HL-60 (cell line): ENCODE measurements around the gene ELMOD3.
A peak's percentile ranks its signal among the peaks of the same experiment; 100 is the strongest.

Source experiments
- DNase-seq, 2 experiments: peaks; one replicate each; pipeline ENCODE4 v3.0.0-alpha.2; 2010 to 2020; ENCODE audit warnings: low read depth in 1 of 2, low spot score in 1 of 2
- H3K27ac ChIP-seq: fragments of 250-450 bp; sonication (Bioruptor Pico); replicated peaks from 2 replicates; pipeline ENCODE4 v1.5.1; 2020; ENCODE audit warnings: mild to moderate bottlenecking, moderate library complexity
- H3K27me3 ChIP-seq: fragments of 250-450 bp; sonication (Bioruptor Pico); 2 replicates; pipeline ENCODE4 v1.5.1; 2021; ENCODE audit warnings: mild to moderate bottlenecking, moderate library complexity; ENCODE audit not compliant: insufficient read depth, poor library complexity, severe bottlenecking
- H3K4me3 ChIP-seq: replicated peaks from 2 replicates; pipeline ENCODE4 v1.5.1; 2011; ENCODE audit warnings: mild to moderate bottlenecking, control low read depth, low read length; ENCODE audit not compliant: insufficient read depth
- GABPA ChIP-seq: IDR thresholded peaks from 2 replicates; pipeline ENCODE4 v1.6.1; 2012; ENCODE audit warnings: low read depth
- POLR2AphosphoS5 ChIP-seq: IDR thresholded peaks from 2 replicates; pipeline ENCODE4 v1.6.1; 2012; ENCODE audit warnings: low read depth
- REST ChIP-seq: IDR thresholded peaks from 2 replicates; pipeline ENCODE4 v1.6.1; 2012; ENCODE audit warnings: low read depth; ENCODE audit not compliant: insufficient replicate concordance
- SPI1 ChIP-seq: IDR thresholded peaks from 2 replicates; pipeline ENCODE4 v1.6.1; 2012; ENCODE audit warnings: low read depth, mild to moderate bottlenecking, borderline replicate concordance
- TF ChIP-seq, protein P1 (sequence below): IDR thresholded peaks from one replicate; pipeline ENCODE4 v1.5.1; 2011; ENCODE audit warnings: low read length, control low read depth, inconsistent platforms; ENCODE audit not compliant: insufficient read depth

Gene ELMOD3

DNA sequence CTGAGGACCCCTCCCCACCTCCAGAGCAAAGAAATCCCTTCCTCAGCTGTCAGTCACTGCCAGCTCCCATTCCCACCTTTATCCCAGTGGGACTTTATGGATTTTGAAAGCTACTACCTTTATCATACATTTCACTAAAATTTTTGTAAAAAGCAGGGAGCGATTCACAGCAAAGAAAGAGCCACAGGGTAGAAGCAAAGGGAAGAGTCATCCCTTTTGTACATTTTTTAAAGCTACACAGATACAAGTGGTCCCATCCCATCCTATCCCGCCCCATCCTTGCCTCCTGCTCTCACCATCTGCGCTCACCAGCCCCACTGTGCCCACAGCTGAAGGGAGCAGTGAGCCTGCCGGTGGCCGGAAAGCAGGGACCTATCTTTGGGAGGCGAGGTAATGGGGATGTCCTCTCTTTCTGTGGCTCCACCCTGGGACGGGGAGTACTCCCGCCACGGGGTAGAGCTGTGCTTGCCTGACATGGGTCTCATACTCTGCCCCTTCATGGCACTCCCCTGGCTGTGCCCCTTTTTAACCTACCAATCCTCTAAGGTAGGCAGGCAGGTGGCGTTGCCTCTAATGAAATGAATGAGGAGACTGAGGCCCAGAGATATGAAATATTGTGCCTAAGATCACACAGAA lies 77.1 kb downstream of the ELMOD3 start:
- H3K27me3 ChIP-seq: no peaks in the 10 kb centered on the region
- no peak overlapping the region for H3K4me3 ChIP-seq
- DNase-seq: no peak
- no peak for TF ChIP-seq SPI1
- TF ChIP-seq GABPA: no peak
- no peak for TF ChIP-seq REST
- no peak for TF ChIP-seq POLR2AphosphoS5
- TF ChIP-seq, protein P1, sequence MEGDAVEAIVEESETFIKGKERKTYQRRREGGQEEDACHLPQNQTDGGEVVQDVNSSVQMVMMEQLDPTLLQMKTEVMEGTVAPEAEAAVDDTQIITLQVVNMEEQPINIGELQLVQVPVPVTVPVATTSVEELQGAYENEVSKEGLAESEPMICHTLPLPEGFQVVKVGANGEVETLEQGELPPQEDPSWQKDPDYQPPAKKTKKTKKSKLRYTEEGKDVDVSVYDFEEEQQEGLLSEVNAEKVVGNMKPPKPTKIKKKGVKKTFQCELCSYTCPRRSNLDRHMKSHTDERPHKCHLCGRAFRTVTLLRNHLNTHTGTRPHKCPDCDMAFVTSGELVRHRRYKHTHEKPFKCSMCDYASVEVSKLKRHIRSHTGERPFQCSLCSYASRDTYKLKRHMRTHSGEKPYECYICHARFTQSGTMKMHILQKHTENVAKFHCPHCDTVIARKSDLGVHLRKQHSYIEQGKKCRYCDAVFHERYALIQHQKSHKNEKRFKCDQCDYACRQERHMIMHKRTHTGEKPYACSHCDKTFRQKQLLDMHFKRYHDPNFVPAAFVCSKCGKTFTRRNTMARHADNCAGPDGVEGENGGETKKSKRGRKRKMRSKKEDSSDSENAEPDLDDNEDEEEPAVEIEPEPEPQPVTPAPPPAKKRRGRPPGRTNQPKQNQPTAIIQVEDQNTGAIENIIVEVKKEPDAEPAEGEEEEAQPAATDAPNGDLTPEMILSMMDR: no peak
- H3K27ac ChIP-seq: no peak overlapping the region

- TF ChIP-seq REST (no peak), POLR2AphosphoS5 (no peak), SPI1 (no peak), GABPA (no peak)
- TF ChIP-seq, protein P1: no peak
- Histone ChIP-seq H3K27me3 (no peaks in the 10 kb centered on the region), H3K4me3 (no peak overlapping the region), H3K27ac (no peak overlapping the region)
- no peak for DNase-seq
These were observed 79.0 kb downstream of the ELMOD3 start for GRCh38 chr2:85433511-85434089.

DNA sequence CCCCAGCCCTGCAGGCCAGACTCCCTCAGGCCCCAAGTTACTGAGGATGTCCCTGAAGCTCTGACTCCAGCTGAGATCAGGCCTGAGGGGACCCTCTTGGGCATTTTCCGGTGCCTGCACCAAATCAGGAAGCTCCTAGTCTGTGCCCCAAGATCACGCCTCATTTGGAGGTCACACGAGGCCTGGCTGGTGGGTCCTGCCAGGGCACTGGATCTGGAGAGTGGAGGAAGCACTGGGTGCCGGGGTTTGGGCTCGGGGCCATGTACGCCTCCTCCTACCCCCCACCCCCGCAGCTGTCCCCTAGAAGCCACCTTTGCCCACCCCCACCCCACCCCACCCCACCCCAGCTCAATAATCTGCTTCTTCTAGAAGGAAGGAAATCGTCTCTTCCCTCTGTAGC lies 80.1 kb downstream of the ELMOD3 start:
- TF ChIP-seq GABPA (no peak), POLR2AphosphoS5 (no peak), SPI1 (no peak), REST (no peak)
- TF ChIP-seq, protein P1: no peak
- H3K27me3 ChIP-seq: no peaks in the 10 kb centered on the region
- DNase-seq: peak in 1 of 2 experiments; percentile 26
- no peak overlapping the region for H3K27ac ChIP-seq
- H3K4me3 ChIP-seq: no peak overlapping the region
